CD14-positive monocyte (primary cell): ENCODE results near the gene PRSS33. TPM values are rescaled to one million over a fixed set of nuclear protein-coding genes. Genes with fewer than 3 reads are reported as not detected.

Experiments
- DNase-seq, 3 donors: peaks; one replicate each; pipeline ENCODE4 v3.0.0-alpha.2; 2011 to 2022
- H2AFZ ChIP-seq: 2 replicates; pipeline ENCODE4 v1.6.0; 2012; ENCODE audit warnings: mild to moderate bottlenecking, low read depth, low read length, inconsistent platforms; ENCODE audit not compliant: insufficient read depth, poor library complexity, severe bottlenecking
- H3K27ac ChIP-seq, 2 donors: 1 replicate in 1 of 2; 2 replicates in 1 of 2; pipeline ENCODE4 v1.5.1; 2012 to 2013; ENCODE audit warnings: low read length in 2 of 2, control low read depth in 1 of 2, inconsistent platforms in 1 of 2, low read depth in 1 of 2, mild to moderate bottlenecking in 1 of 2
- H3K27me3 ChIP-seq, 2 donors: one replicate each; pipeline versions ENCODE4 v1.6.0 to v1.6.1; 2011 to 2013; ENCODE audit warnings: low read length in 2 of 2; ENCODE audit not compliant: control insufficient read depth in 2 of 2, insufficient read depth in 2 of 2
- H3K36me3 ChIP-seq, 2 donors: replicated peaks in 1 of 2; 1 replicate in 1 of 2; 2 replicates in 1 of 2; pipeline versions ENCODE4 v1.5.1 to v1.6.1; 2012 to 2013; ENCODE audit warnings: low read length in 2 of 2, control low read depth in 1 of 2, inconsistent platforms in 1 of 2, mild to moderate bottlenecking in 1 of 2; ENCODE audit not compliant: insufficient read depth in 2 of 2, control insufficient read depth in 1 of 2
- H3K4me1 ChIP-seq, 2 donors: 1 replicate in 1 of 2; 2 replicates in 1 of 2; pipeline versions ENCODE4 v1.5.1 to v1.6.1; 2012 to 2013; ENCODE audit warnings: low read length in 2 of 2, control low read depth in 1 of 2, inconsistent platforms in 1 of 2, mild to moderate bottlenecking in 1 of 2, moderate library complexity in 1 of 2; ENCODE audit not compliant: insufficient read depth in 2 of 2, control insufficient read depth in 1 of 2
- H3K4me2 ChIP-seq: replicated peaks from 2 replicates; pipeline ENCODE3; 2012; ENCODE audit warnings: low read length, moderate library complexity, mild to moderate bottlenecking; ENCODE audit not compliant: poor library complexity, severe bottlenecking; ENCODE audit errors: extremely low read depth
- H3K4me3 ChIP-seq, 3 experiments: fragments of 200-600 bp in 1 of 3; sonication (generic) in 1 of 3; replicated peaks in 1 of 3; 1 replicate in 2 of 3; 2 replicates in 1 of 3; pipeline ENCODE4 v1.5.1; 2011 to 2013; ENCODE audit warnings: low read length in 3 of 3, mild to moderate bottlenecking in 3 of 3, control low read depth in 2 of 3, low read depth in 2 of 3, inconsistent platforms in 1 of 3, moderate library complexity in 1 of 3
- H3K79me2 ChIP-seq: 2 replicates; pipeline ENCODE4 v1.6.0; 2012; ENCODE audit warnings: mild to moderate bottlenecking, control low read depth, inconsistent platforms, low read length, moderate library complexity; ENCODE audit not compliant: insufficient read depth
- H3K9ac ChIP-seq: 2 replicates; pipeline ENCODE4 v1.6.0; 2017; ENCODE audit warnings: low read length, mild to moderate bottlenecking; ENCODE audit not compliant: insufficient read depth, poor library complexity, severe bottlenecking
- H3K9me3 ChIP-seq, 2 donors: replicated peaks in 1 of 2; 1 replicate in 1 of 2; 2 replicates in 1 of 2; pipeline versions ENCODE4 v1.5.1 to v1.6.1; 2012 to 2013; ENCODE audit warnings: low read length in 2 of 2, control low read depth in 1 of 2; ENCODE audit not compliant: control insufficient read depth in 1 of 2, insufficient read depth in 1 of 2
- H4K20me1 ChIP-seq: 2 replicates; pipeline ENCODE4 v1.6.0; 2012; ENCODE audit warnings: mild to moderate bottlenecking, low read length, control low read depth, moderate library complexity; ENCODE audit not compliant: insufficient read depth
- H3K27ac Mint-ChIP-seq, 7 donors: one replicate each; pipeline ENCODE4 v1.8.0; 2020; ENCODE audit warnings: mild to moderate bottlenecking in 7 of 7, mixed read lengths in 7 of 7, moderate library complexity in 6 of 7, inconsistent platforms in 2 of 7
- H3K27me3 Mint-ChIP-seq, 3 donors: one replicate each; pipeline ENCODE4 v1.8.0; 2021 to 2022; ENCODE audit warnings: low read depth in 3 of 3, mild to moderate bottlenecking in 3 of 3, mixed read lengths in 3 of 3, moderate library complexity in 3 of 3, inconsistent platforms in 1 of 3
- H3K36me3 Mint-ChIP-seq, 2 donors: one replicate each; pipeline ENCODE4 v1.8.0; 2020; ENCODE audit warnings: mixed read lengths in 2 of 2, inconsistent platforms in 1 of 2, mild to moderate bottlenecking in 1 of 2
- H3K4me1 Mint-ChIP-seq: one replicate; pipeline ENCODE4 v1.8.0; 2020; ENCODE audit warnings: mild to moderate bottlenecking, mixed read lengths
- H3K4me3 Mint-ChIP-seq, 2 donors: one replicate each; pipeline ENCODE4 v1.8.0; 2020; ENCODE audit warnings: mild to moderate bottlenecking in 2 of 2, mixed read lengths in 2 of 2, moderate library complexity in 1 of 2
- H3K9me3 Mint-ChIP-seq, 7 donors: one replicate each; pipeline ENCODE4 v1.8.0; 2020 to 2022; ENCODE audit warnings: mixed read lengths in 7 of 7, mild to moderate bottlenecking in 6 of 7, moderate library complexity in 6 of 7, inconsistent platforms in 2 of 7
- WGBS: methylation state at CpG from one replicate; pipeline ENCODE4 v1.1.5; 2013; ENCODE audit warnings: missing lambda C conversion rate; ENCODE audit not compliant: insufficient coverage; 5-methylcytosine and 5-hydroxymethylcytosine counted together
- intact Hi-C, 2 donors: fragments of 100-400 bp; cut with micrococcal nuclease; formaldehyde crosslinking; loops; one replicate each; pipeline versions ENCODE4 v1.15.0 to v1.15.1; 2023
- polyA plus RNA-seq, 3 donors: library from polyadenylated mRNA; depleted of rRNA in 1 of 3; unstranded in 2 of 3; stranded (reverse) in 1 of 3; fragments of 300-500 nt in 2 of 3; fragments of >200 nt in 1 of 3; fragmentation: Illumina TruSeq in 2 of 3; gene quantifications; 1 replicate in 2 of 3; 2 replicates in 1 of 3; pipeline ENCODE4 v1.2.3, GENCODE V29; 2012 to 2021
- TF ChIP-seq, protein P1 (sequence below): fragments of 200-600 bp; IDR thresholded peaks from one replicate; pipeline ENCODE4 v1.8.0; 2022; ENCODE audit warnings: antibody characterized with exemption, mild to moderate bottlenecking

The PRSS33 gene
- polyA plus RNA-seq, 3 donors, result 0.05 TPM; not detected in 2

DNA sequence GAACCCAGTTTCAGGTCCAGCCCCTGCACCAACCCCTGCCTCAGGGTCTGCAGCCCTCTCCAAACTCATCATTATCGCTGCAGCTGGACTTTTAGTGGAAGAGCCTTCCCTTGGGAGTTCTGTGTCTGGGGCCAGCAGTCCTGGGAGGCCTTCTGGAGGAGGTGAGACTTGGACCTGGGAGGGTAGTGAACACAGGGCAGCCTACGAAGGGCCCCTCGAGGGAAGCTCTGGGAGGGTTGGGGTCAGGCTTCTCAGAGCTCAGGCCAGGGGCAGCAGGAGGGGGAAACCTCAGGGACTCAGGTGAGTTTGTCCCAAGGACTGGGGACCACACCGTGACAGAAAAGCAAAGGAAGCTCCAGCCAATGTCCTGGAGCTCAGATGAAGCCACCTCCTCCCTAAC is 46.2 kb downstream of the PRSS33 start:
- no peak for DNase-seq
- no peaks in the 10 kb centered on the region for H3K9me3 ChIP-seq
- TF ChIP-seq, protein P1, sequence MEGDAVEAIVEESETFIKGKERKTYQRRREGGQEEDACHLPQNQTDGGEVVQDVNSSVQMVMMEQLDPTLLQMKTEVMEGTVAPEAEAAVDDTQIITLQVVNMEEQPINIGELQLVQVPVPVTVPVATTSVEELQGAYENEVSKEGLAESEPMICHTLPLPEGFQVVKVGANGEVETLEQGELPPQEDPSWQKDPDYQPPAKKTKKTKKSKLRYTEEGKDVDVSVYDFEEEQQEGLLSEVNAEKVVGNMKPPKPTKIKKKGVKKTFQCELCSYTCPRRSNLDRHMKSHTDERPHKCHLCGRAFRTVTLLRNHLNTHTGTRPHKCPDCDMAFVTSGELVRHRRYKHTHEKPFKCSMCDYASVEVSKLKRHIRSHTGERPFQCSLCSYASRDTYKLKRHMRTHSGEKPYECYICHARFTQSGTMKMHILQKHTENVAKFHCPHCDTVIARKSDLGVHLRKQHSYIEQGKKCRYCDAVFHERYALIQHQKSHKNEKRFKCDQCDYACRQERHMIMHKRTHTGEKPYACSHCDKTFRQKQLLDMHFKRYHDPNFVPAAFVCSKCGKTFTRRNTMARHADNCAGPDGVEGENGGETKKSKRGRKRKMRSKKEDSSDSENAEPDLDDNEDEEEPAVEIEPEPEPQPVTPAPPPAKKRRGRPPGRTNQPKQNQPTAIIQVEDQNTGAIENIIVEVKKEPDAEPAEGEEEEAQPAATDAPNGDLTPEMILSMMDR, result no peak
- no peaks in the 10 kb centered on the region for H3K79me2 ChIP-seq
- H3K27me3 ChIP-seq, result no peaks in the 10 kb centered on the region
- WGBS, result 100% methylated on average over 2 of the region's 4 CpGs
- H3K4me3 ChIP-seq, result no peak overlapping the region
- H3K27me3 Mint-ChIP-seq, result peaks cover 0 to 5% (median 3%) of the 10 kb centered on the region in 3 donors
- no peaks in the 10 kb centered on the region for H3K4me1 Mint-ChIP-seq
- H3K27ac Mint-ChIP-seq, result no peak overlapping the region
- no peak overlapping the region for H3K27ac ChIP-seq
- H3K9me3 Mint-ChIP-seq, result no peaks in the 10 kb centered on the region
- intact Hi-C loops, result no loop called here
- H3K4me1 ChIP-seq, result no peaks in the 10 kb centered on the region
- H4K20me1 ChIP-seq, result no peaks in the 10 kb centered on the region
- no peaks in the 10 kb centered on the region for H3K36me3 Mint-ChIP-seq
- H3K36me3 ChIP-seq, result no peaks in the 10 kb centered on the region
- H3K9ac ChIP-seq, result no peak overlapping the region
- no peak overlapping the region for H2AFZ ChIP-seq
- H3K4me2 ChIP-seq, result no peak overlapping the region
- no peak overlapping the region for H3K4me3 Mint-ChIP-seq

DNA sequence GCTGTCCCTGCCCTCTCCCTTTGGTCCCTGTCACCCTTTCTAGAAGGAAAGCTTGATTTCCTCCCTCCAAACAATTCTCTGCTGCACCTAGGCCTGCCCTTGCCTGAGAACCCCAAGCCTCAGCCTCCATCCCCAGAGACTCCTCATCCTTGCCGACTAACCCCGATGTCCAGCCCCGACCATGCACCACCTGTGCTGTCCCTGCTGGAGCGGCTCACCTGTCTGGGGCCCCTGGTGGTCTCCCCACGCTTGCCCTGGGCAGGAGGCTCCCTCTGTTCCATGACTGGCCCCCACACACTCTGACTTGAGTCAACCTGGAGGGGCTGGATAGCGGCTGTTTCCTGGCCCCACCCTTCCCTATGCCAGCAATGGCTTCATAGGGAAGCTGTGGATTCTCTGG is 46.9 kb downstream of the PRSS33 start:
- no peak overlapping the region for H3K27ac ChIP-seq
- H3K36me3 ChIP-seq, result no peaks in the 10 kb centered on the region
- Mint-ChIP-seq H3K27ac (no peak overlapping the region), H3K36me3 (no peaks in the 10 kb centered on the region), H3K9me3 (no peaks in the 10 kb centered on the region), H3K27me3 (peaks cover 0 to 5% (median 3%) of the 10 kb centered on the region in 3 donors), H3K4me3 (no peak overlapping the region), H3K4me1 (no peaks in the 10 kb centered on the region)
- no peak overlapping the region for H3K4me2 ChIP-seq
- H3K79me2 ChIP-seq, result no peaks in the 10 kb centered on the region
- no peak overlapping the region for H2AFZ ChIP-seq
- WGBS, result 91% methylated on average over 5 of the region's 6 CpGs
- no peak overlapping the region for H3K9ac ChIP-seq
- H3K9me3 ChIP-seq, result no peaks in the 10 kb centered on the region
- TF ChIP-seq, protein P1, result no peak
- H3K27me3 ChIP-seq, result no peaks in the 10 kb centered on the region
- no peak for DNase-seq
- H3K4me1 ChIP-seq, result no peaks in the 10 kb centered on the region
- no peak overlapping the region for H3K4me3 ChIP-seq
- intact Hi-C loops, result no loop called here
- no peaks in the 10 kb centered on the region for H4K20me1 ChIP-seq
